DLD1 (cell line): Measurements from ENCODE around the gene IRX2.

Experiments used
- in situ Hi-C: cut with HindIII; loops from 2 replicates; pipeline ENCODE4 v1.10.0; 2017; ENCODE audit warnings: low sequenced_read_pairs

Gene IRX2

GRCh38 chr5:2756211-2757152 is 5.0 kb upstream of the IRX2 start:
- in situ Hi-C loops = no loop called here

DNA sequence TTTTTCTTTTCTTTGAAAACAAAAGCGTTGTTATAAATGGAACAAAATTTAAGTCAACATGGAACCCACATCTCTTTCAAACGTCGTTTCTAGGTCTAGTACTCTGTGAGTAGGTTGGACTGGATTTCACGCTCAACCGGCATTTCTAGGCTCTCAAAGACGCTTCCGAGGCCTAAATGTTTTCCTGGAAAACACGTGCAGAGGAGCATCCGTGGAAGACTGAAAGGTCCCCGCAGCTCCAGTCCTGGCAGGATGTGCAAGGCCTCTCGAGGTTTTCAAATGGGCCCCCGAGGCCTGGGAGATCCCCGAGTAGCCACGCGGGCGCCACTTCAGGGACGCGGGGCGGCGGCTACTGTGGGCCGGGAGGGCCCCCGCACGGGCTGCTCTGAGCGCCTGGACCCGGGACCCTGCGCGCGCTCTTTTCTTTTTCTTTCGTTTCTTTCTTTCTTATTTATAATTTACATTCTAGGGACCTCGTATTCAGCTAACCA is 4.2 kb upstream of the IRX2 start:
- in situ Hi-C loops = no loop called here

DNA sequence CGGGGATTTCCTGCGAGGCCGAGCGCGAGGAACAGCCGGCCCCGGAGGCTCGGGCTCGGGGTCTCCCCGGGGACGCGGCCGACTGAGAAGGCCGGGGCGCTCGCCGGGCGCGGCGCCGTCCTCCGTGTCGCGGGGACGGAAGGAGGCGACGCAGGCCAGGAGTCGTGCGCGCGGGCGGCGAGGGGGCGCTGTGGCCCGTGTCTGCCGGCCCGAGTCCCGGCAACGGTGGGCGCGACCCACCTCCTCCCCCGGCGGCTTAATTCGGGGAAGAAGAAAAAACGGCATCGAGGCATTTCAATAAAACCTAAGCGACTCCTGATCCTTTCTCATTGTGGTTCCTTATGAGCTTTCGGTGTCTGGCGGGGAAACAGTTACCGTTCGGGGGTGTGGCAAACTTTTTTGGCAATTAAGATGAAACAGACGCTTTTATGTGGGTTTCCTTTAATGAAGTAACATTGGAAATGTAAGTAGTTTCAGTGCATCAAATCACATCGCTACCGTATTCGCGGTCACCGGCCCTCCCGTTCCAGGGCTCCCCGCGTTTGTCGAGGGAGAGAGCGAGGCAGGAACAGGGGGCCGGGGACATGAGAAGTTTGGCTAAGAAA is 3.7 kb upstream of the IRX2 start:
- in situ Hi-C loops = no loop called here

- in situ Hi-C loops = no loop called here
Measured at GRCh38 chr5:2754581-2755075, 3.2 kb upstream of the IRX2 start.

GRCh38 chr5:2753452-2754420 is 2.3 kb upstream of the IRX2 start:
- in situ Hi-C loops = no loop called here

DNA sequence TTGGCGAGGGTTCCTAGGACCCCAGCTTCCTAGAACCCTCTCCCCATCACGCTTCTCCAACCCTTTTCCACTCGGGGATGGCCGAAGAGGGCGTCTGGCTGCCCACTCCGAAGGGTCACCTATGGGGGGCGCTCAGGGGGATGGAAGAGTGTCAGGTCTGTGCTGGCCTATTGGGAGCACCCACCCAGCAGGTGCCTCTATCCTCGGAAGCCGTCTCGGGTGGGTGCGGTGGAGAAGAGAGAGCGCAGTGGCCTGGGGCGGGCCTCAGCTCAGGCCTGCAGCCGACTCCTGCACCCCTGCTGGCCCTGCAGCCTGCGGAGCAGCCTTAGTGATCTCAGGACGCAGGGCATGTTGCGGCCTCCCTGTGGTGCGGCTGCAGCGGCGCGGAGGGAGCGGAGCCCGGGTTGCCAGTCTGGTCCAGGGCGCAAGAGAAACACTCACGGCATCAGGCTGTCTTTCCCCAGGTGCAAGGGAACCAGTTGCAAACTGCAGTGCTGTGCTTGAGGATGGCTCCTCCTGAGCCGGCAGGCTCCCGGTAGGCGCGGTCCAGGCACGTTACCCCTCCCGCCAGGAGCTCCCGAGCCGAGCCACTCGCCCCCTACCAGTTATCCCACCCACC is 1.5 kb upstream of the IRX2 start:
- in situ Hi-C loops = no loop called here

DNA sequence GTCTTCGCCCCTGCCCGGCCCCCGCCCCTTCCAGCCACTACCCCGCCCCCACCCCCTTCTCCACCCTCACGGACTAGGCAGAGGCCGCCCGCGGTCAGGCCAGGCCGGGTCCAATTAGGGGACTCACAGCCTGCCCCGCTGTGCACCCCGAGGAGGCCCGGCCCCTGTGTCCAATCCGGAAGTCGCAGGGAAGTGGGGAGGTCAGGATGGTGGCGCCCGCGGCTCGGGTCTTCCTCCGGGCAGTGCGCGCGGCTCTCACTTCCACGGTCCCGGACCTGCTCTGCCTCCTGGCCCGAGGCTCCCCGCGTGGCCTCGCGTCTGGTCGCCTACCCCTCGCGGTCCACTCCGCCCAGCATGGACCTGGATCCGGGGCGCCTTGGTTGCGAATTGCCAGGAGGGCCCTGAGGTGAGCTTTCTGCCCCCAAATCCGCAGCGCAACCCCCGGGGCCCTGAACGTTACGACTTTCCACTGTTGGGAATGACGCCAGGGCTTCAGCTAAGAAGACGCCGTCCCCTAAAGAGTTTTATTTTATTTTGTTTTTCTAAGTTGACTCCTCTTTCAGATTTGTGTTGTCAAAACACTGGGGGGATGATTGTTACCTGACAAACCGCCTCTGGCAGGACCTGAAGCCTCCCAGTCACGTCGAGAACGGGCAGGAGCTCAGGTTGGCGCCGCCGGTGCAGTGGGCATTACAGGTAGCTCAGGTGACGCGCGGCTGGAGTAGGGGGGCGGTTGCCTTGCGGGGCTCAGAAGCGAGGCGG is 763 bp upstream of the IRX2 start:
- in situ Hi-C loops = no loop called here

- in situ Hi-C loops = no loop called here
Measured at GRCh38 chr5:2750758-2751464, 566 bp downstream of the IRX2 start.

DNA sequence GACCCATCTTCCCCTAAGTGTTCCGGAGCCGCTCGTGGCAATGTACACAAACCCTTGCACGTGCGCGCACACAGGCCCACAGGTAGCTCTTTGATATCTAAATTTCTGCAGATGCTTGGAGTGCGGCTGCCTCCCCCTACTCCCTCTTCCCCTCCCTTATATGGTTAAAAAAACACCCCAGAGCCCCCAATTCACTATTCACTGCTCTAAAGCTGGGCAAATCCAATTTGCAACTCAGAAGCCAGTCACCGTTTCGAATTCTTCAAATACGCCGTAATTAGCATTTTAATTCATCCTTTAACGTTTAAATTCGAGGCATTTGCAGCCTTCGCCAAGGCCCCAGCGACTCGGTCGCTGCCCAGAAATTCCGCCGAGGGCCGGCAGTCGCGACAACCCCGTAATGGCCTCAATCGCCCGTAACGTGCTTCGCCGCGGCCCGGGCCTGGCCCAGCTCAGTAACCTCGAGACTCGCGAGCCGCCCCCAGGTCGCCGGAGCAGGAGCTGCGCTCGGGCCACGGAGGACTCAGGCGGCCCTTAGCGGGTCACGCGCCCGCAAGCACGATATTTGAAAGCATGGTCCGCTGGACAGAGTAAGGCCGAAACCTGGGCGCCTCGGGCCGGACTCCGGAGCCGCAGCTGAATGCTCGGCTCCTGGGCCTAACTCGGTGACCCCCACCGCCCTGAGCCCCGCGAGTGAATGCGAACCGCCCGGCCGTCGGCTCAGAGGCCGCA is 1.3 kb downstream of the IRX2 start:
- in situ Hi-C loops = no loop called here

DNA sequence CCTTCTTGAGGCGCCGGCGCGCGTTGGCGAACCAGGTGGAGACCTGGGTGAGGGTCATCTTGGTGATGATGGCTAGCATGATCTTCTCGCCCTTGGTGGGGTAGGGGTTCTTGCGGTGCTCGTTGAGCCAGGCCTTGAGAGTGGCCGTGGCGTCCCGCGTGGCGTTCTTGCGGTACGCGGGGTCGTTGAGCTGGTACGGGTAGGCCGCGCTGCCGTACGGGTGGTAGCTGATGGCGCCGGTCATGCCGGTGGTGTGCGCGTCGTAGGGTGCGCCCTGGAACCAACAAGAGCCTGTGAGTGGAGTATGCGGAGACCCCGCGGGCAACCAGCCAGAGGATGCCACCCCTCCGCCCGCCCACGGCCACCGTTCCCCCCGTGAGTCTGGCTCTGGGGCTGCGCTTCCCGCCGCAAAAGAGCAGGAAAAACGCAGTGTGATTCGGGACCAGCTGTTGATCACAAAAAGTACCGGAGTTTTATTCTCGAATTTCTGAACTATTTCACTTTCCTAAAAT is 1.9 kb downstream of the IRX2 start:
- in situ Hi-C loops = no loop called here

DNA sequence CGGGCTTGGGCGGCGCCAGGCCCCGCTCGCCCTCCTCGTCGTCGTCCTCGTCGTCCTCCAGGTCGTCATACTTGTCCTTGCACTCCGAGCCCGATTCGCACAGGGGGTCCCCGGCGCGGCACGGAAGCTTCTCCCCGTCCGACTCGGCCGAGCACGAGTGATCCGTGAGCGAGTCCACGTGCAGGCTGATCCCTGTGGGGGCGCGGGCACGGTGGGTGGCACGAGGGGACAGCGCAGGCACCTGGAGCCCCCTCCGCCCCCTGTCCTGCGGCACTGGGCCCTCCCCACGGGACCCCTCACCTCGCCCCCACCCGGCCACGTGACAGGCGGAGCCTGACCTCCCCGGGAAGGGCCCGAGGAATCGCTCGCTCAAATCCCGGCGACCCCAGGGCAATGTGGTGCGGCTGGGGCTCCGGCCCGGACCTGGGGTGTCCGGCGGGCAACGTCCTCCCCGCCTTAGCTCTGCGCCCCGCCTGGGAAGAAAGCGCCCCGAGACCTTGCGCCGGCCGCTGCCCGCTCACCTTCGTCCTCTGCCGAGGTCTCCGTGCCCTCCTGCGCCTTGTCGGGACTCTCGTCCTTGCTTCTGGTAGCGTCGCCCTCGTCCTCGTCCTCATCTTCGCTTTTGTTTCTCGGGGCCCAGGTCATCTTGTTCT is 2.5 kb downstream of the IRX2 start:
- in situ Hi-C loops = no loop called here

- in situ Hi-C loops = no loop called here
Measured at GRCh38 chr5:2748179-2748860, 3.2 kb downstream of the IRX2 start.

DNA sequence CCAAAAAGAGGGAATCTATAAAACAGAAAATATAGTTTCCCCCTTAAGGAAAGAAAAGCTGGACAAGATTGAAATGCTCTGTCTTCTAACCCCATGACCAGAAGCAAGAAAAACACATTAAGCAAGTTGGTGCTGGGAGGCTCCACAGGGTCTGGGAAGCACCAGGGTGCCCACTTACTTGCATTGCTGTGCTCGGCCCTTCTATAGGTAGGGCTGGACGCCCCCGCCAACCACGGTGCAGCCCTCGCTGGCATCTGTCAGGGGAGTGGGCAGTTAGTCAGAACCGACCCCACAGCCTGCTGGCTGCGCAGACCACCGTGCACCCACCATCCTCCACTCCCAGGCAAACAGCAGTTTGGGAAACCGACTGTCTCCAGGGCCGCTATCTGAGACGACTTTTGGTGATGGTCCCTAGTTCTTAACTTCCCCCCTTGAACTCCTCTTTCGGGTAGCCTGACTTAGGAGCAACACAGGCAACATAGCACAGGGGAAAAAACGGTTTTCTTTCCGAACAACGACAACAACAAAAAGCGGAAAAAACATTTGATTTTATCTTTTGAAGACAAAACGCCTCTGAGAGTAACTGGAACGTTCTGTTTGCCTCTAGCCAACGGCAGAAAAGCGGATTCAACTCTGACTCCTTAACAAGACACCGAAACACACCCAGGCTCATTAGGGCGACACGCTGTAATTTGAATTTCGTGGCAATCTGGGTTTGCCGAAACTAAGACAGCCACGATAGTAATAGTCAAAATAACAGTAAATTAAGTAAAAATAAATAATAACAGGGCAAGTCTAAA is 3.9 kb downstream of the IRX2 start:
- in situ Hi-C loops = no loop called here

- in situ Hi-C loops = no loop called here
Measured at GRCh38 chr5:2746561-2747032, 4.9 kb downstream of the IRX2 start.

DNA sequence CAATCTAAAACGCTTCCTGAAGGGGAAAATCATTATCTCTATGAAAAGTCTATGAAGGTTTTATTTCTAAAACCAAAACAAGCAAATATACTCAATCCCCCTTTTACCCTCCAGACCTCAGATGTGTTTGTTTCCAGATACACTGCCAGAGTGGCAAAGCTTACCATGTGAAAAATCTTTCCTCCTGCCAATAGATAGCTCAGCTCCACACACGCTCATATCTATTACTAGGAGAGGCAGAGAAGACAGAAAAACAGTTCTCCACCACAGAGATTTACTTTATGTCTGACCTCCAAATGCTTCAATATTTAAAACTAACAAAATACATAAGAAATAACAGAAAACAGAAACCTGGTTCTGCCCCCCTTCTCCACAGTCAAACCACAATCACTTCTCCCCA is 7.0 kb downstream of the IRX2 start:
- in situ Hi-C loops = no loop called here
